ENCODE results near the gene SFXN3.

GRCh38 chr10:101053516-101053915, 22.5 kb downstream of the SFXN3 start:
- TF ChIP-seq AFF4 (CRISPR knock-in tag; IDR thresholded peaks at IDR 0.05; ENCODE audit: borderline replicate concordance) (no peak), ATF2 (CRISPR knock-in tag; IDR thresholded peaks at IDR 0.05; ENCODE audit: borderline replicate concordance, low read depth) (no peak), NFYB (CRISPR knock-in tag; conservative IDR thresholded peaks at IDR 0.05; ENCODE audit: low read depth) (no peak), ZNF121 (CRISPR knock-in tag; IDR thresholded peaks at IDR 0.05) (no peak), HMGXB4 (CRISPR knock-in tag; IDR thresholded peaks at IDR 0.05) (no peak), NR1H2 (CRISPR knock-in tag; IDR thresholded peaks at IDR 0.05) (no peak), E2F5 (CRISPR knock-in tag; IDR thresholded peaks at IDR 0.05) (no peak)

All from WTC11 (cell line).